GM23338 (cell line): ENCODE data around the gene CPEB2.

ENCODE experiments used
- CREB1 ChIP-seq: fragments of 250-450 bp; sonication (Bioruptor Pico); IDR thresholded peaks from 2 replicates; pipeline ENCODE4 v1.5.0; 2020; ENCODE audit warnings: low read depth, mild to moderate bottlenecking, moderate library complexity
- EZH2 ChIP-seq: fragments of 200-600 bp; sonication (generic); IDR thresholded peaks from one replicate; pipeline ENCODE4 v1.8.0; 2017; ENCODE audit warnings: antibody characterized with exemption, mild to moderate bottlenecking, low read depth; ENCODE audit not compliant: unreplicated experiment
- NANOG ChIP-seq: IDR thresholded peaks from 2 replicates; pipeline ENCODE4 v1.6.1; 2016; ENCODE audit warnings: antibody characterized with exemption, borderline replicate concordance
- STAT1 ChIP-seq: IDR thresholded peaks from one replicate; pipeline ENCODE4 v1.6.1; 2016; ENCODE audit warnings: antibody characterized with exemption; ENCODE audit not compliant: unreplicated experiment
- TF ChIP-seq, protein P1 (sequence below), 2 experiments: fragments of 200-600 bp in 1 of 2; sonication (generic) in 1 of 2; conservative IDR thresholded peaks; 2 replicates each; pipeline versions ENCODE4 v1.5.1 to v1.6.1; 2016 to 2017; ENCODE audit warnings: antibody characterized with exemption in 2 of 2, low read depth in 2 of 2, mild to moderate bottlenecking in 2 of 2, moderate library complexity in 1 of 2
- TF ChIP-seq, protein P2 (sequence below): IDR thresholded peaks from one replicate; pipeline ENCODE4 v1.6.1; 2018; ENCODE audit warnings: antibody characterized with exemption; ENCODE audit not compliant: unreplicated experiment

DNA sequence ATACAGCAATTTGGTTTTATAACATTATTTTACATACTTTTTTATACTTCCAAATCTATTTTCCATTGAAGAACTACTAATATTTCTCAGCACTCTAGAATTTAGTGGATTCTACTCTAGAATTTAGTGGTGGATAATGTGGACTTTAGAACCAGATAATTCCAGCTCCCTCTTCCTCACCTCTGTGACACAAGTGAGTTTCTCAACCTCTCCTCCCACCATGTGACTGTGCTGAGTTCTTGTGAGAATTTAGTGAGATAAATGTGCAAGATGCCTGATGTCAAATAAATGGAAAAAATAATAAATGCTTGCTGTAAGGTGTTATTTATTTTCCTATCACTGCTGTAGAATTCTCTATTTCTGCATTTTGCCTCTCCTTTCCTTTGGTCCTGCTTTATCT is 107.3 kb downstream of the CPEB2 start:
- TF ChIP-seq, protein P1, sequence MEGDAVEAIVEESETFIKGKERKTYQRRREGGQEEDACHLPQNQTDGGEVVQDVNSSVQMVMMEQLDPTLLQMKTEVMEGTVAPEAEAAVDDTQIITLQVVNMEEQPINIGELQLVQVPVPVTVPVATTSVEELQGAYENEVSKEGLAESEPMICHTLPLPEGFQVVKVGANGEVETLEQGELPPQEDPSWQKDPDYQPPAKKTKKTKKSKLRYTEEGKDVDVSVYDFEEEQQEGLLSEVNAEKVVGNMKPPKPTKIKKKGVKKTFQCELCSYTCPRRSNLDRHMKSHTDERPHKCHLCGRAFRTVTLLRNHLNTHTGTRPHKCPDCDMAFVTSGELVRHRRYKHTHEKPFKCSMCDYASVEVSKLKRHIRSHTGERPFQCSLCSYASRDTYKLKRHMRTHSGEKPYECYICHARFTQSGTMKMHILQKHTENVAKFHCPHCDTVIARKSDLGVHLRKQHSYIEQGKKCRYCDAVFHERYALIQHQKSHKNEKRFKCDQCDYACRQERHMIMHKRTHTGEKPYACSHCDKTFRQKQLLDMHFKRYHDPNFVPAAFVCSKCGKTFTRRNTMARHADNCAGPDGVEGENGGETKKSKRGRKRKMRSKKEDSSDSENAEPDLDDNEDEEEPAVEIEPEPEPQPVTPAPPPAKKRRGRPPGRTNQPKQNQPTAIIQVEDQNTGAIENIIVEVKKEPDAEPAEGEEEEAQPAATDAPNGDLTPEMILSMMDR (conservative IDR thresholded peaks at IDR 0.05; ENCODE audit: low read depth in 2 of 2): no peak
- no peak for TF ChIP-seq EZH2
- TF ChIP-seq, protein P2, sequence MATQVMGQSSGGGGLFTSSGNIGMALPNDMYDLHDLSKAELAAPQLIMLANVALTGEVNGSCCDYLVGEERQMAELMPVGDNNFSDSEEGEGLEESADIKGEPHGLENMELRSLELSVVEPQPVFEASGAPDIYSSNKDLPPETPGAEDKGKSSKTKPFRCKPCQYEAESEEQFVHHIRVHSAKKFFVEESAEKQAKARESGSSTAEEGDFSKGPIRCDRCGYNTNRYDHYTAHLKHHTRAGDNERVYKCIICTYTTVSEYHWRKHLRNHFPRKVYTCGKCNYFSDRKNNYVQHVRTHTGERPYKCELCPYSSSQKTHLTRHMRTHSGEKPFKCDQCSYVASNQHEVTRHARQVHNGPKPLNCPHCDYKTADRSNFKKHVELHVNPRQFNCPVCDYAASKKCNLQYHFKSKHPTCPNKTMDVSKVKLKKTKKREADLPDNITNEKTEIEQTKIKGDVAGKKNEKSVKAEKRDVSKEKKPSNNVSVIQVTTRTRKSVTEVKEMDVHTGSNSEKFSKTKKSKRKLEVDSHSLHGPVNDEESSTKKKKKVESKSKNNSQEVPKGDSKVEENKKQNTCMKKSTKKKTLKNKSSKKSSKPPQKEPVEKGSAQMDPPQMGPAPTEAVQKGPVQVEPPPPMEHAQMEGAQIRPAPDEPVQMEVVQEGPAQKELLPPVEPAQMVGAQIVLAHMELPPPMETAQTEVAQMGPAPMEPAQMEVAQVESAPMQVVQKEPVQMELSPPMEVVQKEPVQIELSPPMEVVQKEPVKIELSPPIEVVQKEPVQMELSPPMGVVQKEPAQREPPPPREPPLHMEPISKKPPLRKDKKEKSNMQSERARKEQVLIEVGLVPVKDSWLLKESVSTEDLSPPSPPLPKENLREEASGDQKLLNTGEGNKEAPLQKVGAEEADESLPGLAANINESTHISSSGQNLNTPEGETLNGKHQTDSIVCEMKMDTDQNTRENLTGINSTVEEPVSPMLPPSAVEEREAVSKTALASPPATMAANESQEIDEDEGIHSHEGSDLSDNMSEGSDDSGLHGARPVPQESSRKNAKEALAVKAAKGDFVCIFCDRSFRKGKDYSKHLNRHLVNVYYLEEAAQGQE: no peak
- no peak for TF ChIP-seq NANOG
- TF ChIP-seq STAT1: no peak
- TF ChIP-seq CREB1 (CRISPR knock-in tag): no peak
